CD14-positive monocyte (primary cell): ENCODE results near the gene NKAIN4. TPM values are rescaled to one million over a fixed set of nuclear protein-coding genes. Genes with fewer than 3 reads are reported as not detected.
A peak's percentile ranks its signal among the peaks of the same experiment; 100 is the strongest.

ENCODE experiments used
- DNase-seq, 3 donors: peaks; one replicate each; pipeline ENCODE4 v3.0.0-alpha.2; 2011 to 2022
- H2AFZ ChIP-seq: 2 replicates; pipeline ENCODE4 v1.6.0; 2012; ENCODE audit warnings: mild to moderate bottlenecking, low read depth, low read length, inconsistent platforms; ENCODE audit not compliant: insufficient read depth, poor library complexity, severe bottlenecking
- H3K27ac ChIP-seq, 2 donors: 1 replicate in 1 of 2; 2 replicates in 1 of 2; pipeline ENCODE4 v1.5.1; 2012 to 2013; ENCODE audit warnings: low read length in 2 of 2, control low read depth in 1 of 2, inconsistent platforms in 1 of 2, low read depth in 1 of 2, mild to moderate bottlenecking in 1 of 2
- H3K27me3 ChIP-seq, 2 donors: one replicate each; pipeline versions ENCODE4 v1.6.0 to v1.6.1; 2011 to 2013; ENCODE audit warnings: low read length in 2 of 2; ENCODE audit not compliant: control insufficient read depth in 2 of 2, insufficient read depth in 2 of 2
- H3K36me3 ChIP-seq, 2 donors: replicated peaks in 1 of 2; 1 replicate in 1 of 2; 2 replicates in 1 of 2; pipeline versions ENCODE4 v1.5.1 to v1.6.1; 2012 to 2013; ENCODE audit warnings: low read length in 2 of 2, control low read depth in 1 of 2, inconsistent platforms in 1 of 2, mild to moderate bottlenecking in 1 of 2; ENCODE audit not compliant: insufficient read depth in 2 of 2, control insufficient read depth in 1 of 2
- H3K4me1 ChIP-seq, 2 donors: 1 replicate in 1 of 2; 2 replicates in 1 of 2; pipeline versions ENCODE4 v1.5.1 to v1.6.1; 2012 to 2013; ENCODE audit warnings: low read length in 2 of 2, control low read depth in 1 of 2, inconsistent platforms in 1 of 2, mild to moderate bottlenecking in 1 of 2, moderate library complexity in 1 of 2; ENCODE audit not compliant: insufficient read depth in 2 of 2, control insufficient read depth in 1 of 2
- H3K4me2 ChIP-seq: replicated peaks from 2 replicates; pipeline ENCODE3; 2012; ENCODE audit warnings: low read length, moderate library complexity, mild to moderate bottlenecking; ENCODE audit not compliant: poor library complexity, severe bottlenecking; ENCODE audit errors: extremely low read depth
- H3K4me3 ChIP-seq, 3 experiments: fragments of 200-600 bp in 1 of 3; sonication (generic) in 1 of 3; replicated peaks in 1 of 3; 1 replicate in 2 of 3; 2 replicates in 1 of 3; pipeline ENCODE4 v1.5.1; 2011 to 2013; ENCODE audit warnings: low read length in 3 of 3, mild to moderate bottlenecking in 3 of 3, control low read depth in 2 of 3, low read depth in 2 of 3, inconsistent platforms in 1 of 3, moderate library complexity in 1 of 3
- H3K79me2 ChIP-seq: 2 replicates; pipeline ENCODE4 v1.6.0; 2012; ENCODE audit warnings: mild to moderate bottlenecking, control low read depth, inconsistent platforms, low read length, moderate library complexity; ENCODE audit not compliant: insufficient read depth
- H3K9ac ChIP-seq: 2 replicates; pipeline ENCODE4 v1.6.0; 2017; ENCODE audit warnings: low read length, mild to moderate bottlenecking; ENCODE audit not compliant: insufficient read depth, poor library complexity, severe bottlenecking
- H3K9me3 ChIP-seq, 2 donors: replicated peaks in 1 of 2; 1 replicate in 1 of 2; 2 replicates in 1 of 2; pipeline versions ENCODE4 v1.5.1 to v1.6.1; 2012 to 2013; ENCODE audit warnings: low read length in 2 of 2, control low read depth in 1 of 2; ENCODE audit not compliant: control insufficient read depth in 1 of 2, insufficient read depth in 1 of 2
- H4K20me1 ChIP-seq: 2 replicates; pipeline ENCODE4 v1.6.0; 2012; ENCODE audit warnings: mild to moderate bottlenecking, low read length, control low read depth, moderate library complexity; ENCODE audit not compliant: insufficient read depth
- H3K27ac Mint-ChIP-seq, 7 donors: one replicate each; pipeline ENCODE4 v1.8.0; 2020; ENCODE audit warnings: mild to moderate bottlenecking in 7 of 7, mixed read lengths in 7 of 7, moderate library complexity in 6 of 7, inconsistent platforms in 2 of 7
- H3K27me3 Mint-ChIP-seq, 3 donors: one replicate each; pipeline ENCODE4 v1.8.0; 2021 to 2022; ENCODE audit warnings: low read depth in 3 of 3, mild to moderate bottlenecking in 3 of 3, mixed read lengths in 3 of 3, moderate library complexity in 3 of 3, inconsistent platforms in 1 of 3
- H3K36me3 Mint-ChIP-seq, 2 donors: one replicate each; pipeline ENCODE4 v1.8.0; 2020; ENCODE audit warnings: mixed read lengths in 2 of 2, inconsistent platforms in 1 of 2, mild to moderate bottlenecking in 1 of 2
- H3K4me1 Mint-ChIP-seq: one replicate; pipeline ENCODE4 v1.8.0; 2020; ENCODE audit warnings: mild to moderate bottlenecking, mixed read lengths
- H3K4me3 Mint-ChIP-seq, 2 donors: one replicate each; pipeline ENCODE4 v1.8.0; 2020; ENCODE audit warnings: mild to moderate bottlenecking in 2 of 2, mixed read lengths in 2 of 2, moderate library complexity in 1 of 2
- H3K9me3 Mint-ChIP-seq, 7 donors: one replicate each; pipeline ENCODE4 v1.8.0; 2020 to 2022; ENCODE audit warnings: mixed read lengths in 7 of 7, mild to moderate bottlenecking in 6 of 7, moderate library complexity in 6 of 7, inconsistent platforms in 2 of 7
- WGBS: methylation state at CpG from one replicate; pipeline ENCODE4 v1.1.5; 2013; ENCODE audit warnings: missing lambda C conversion rate; ENCODE audit not compliant: insufficient coverage; 5-methylcytosine and 5-hydroxymethylcytosine counted together
- intact Hi-C, 2 donors: fragments of 100-400 bp; cut with micrococcal nuclease; formaldehyde crosslinking; loops; one replicate each; pipeline versions ENCODE4 v1.15.0 to v1.15.1; 2023
- polyA minus RNA-seq: library from RNA; depleted of rRNA, polyadenylated mRNA; stranded (reverse); fragments of >200 nt; gene quantifications from 2 replicates; pipeline ENCODE4 v1.2.3, GENCODE V29; 2012
- polyA plus RNA-seq, 3 donors: library from polyadenylated mRNA; depleted of rRNA in 1 of 3; unstranded in 2 of 3; stranded (reverse) in 1 of 3; fragments of 300-500 nt in 2 of 3; fragments of >200 nt in 1 of 3; fragmentation: Illumina TruSeq in 2 of 3; gene quantifications; 1 replicate in 2 of 3; 2 replicates in 1 of 3; pipeline ENCODE4 v1.2.3, GENCODE V29; 2012 to 2021
- total RNA-seq, 12 experiments: library from RNA in 1 of 12; stranded (reverse) in 1 of 12; fragments of 120-200 nt in 1 of 12; gene quantifications; one replicate each; pipeline ENCODE4 v1.2.4 and lab custom pipeline; 2013 to 2026; ENCODE audit warnings: mixed read lengths in 6 of 12, inconsistent platforms in 1 of 12
- TF ChIP-seq, protein P1 (sequence below): fragments of 200-600 bp; IDR thresholded peaks from one replicate; pipeline ENCODE4 v1.8.0; 2022; ENCODE audit warnings: antibody characterized with exemption, mild to moderate bottlenecking

Gene NKAIN4
- not detected for total RNA-seq (2013)
- polyA plus RNA-seq (not detected), polyA minus RNA-seq (not detected in 2 replicates), total RNA-seq (lab: John Stamatoyannopoulos, UW) (0 to 0.23 (median 0) reads per million in 11 experiments)

DNA sequence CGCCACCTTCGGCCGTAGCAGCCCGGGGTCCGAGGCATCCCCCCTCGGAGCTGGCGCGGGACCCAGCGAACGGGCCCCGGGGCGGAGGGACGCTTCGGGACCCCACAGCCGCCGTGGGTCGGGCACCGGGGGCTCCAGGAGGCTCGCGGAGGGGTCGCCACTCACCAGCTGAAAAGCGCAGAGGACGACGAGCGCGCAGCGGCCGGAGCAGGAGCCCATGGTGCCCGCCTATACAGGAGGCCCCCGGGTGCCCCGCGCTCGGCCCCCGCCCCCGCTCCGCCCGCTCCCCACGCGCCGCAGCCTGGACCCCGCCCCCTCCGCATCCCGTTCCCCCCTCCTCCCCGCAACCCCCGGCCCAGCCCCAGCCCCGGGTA is at the start of gene NKAIN4:
Gene NKAIN4, minus strand, starts transcription at position 232 of the 374 bp plus-strand sequence. Its CDS starts 13 bp downstream, at position 219.
- peak within 1 kb of the TSS in 1 of 2 donors; percentile 82 for H3K4me3 Mint-ChIP-seq
- no peak within 1 kb of the TSS for H3K27ac Mint-ChIP-seq
- DNase-seq: no peak
- peaks cover 0 to 11% of the 10 kb centered on the region in 2 donors for H3K9me3 ChIP-seq
- H3K79me2 ChIP-seq: no peaks in the 10 kb centered on the region
- no peaks in the 10 kb centered on the region for H4K20me1 ChIP-seq
- H3K4me1 Mint-ChIP-seq: no peaks in the 10 kb centered on the region
- H2AFZ ChIP-seq: no peak within 1 kb of the TSS
- no peak within 1 kb of the TSS for H3K4me2 ChIP-seq
- H3K36me3 ChIP-seq: no peaks in the 10 kb centered on the region
- peaks cover 17 to 46% of the 10 kb centered on the region in 2 donors for H3K27me3 ChIP-seq
- H3K36me3 Mint-ChIP-seq: no peaks in the 10 kb centered on the region
- no peaks in the 10 kb centered on the region for H3K4me1 ChIP-seq
- H3K9me3 Mint-ChIP-seq: peaks cover 0 to 16% (median 0%) of the 10 kb centered on the region in 7 donors
- peaks cover 52 to 67% (median 56%) of the 10 kb centered on the region in 3 donors for H3K27me3 Mint-ChIP-seq
- intact Hi-C loops: no loop called here
- H3K9ac ChIP-seq: no peak within 1 kb of the TSS
- H3K27ac ChIP-seq: no peak within 1 kb of the TSS
- TF ChIP-seq, protein P1, sequence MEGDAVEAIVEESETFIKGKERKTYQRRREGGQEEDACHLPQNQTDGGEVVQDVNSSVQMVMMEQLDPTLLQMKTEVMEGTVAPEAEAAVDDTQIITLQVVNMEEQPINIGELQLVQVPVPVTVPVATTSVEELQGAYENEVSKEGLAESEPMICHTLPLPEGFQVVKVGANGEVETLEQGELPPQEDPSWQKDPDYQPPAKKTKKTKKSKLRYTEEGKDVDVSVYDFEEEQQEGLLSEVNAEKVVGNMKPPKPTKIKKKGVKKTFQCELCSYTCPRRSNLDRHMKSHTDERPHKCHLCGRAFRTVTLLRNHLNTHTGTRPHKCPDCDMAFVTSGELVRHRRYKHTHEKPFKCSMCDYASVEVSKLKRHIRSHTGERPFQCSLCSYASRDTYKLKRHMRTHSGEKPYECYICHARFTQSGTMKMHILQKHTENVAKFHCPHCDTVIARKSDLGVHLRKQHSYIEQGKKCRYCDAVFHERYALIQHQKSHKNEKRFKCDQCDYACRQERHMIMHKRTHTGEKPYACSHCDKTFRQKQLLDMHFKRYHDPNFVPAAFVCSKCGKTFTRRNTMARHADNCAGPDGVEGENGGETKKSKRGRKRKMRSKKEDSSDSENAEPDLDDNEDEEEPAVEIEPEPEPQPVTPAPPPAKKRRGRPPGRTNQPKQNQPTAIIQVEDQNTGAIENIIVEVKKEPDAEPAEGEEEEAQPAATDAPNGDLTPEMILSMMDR: no peak
- WGBS: 2% methylated on average over 25 of the region's 46 CpGs
- H3K4me3 ChIP-seq: no peak within 1 kb of the TSS

DNA sequence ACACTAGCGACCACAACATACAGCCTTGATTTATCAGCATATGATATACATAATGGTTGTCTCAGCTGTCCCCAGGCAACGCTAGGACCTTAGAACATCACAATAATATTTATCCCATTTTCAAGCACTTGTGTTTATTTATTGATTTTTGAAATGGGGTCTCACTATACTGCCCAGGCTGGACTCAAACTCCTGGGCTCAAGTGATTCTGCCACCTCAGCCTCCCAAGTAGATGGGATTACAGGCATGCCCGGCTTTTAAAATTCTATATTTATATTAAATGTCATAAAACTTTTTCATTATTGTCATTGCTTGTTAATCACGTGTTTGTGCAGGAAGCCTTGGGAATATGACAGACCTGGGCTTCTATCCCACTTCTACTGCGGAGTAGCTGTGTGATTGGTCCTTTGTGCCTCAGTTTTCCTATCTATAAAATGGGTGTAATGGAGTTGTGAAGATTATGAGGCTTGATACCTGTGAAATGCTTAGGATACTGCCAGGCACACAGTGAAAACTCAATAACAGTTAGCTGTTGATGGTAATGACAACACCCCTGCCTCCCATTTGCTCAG is 48.9 kb upstream of the NKAIN4 start:
- no peaks in the 10 kb centered on the region for H3K36me3 Mint-ChIP-seq
- Histone ChIP-seq H3K4me2 (no peak overlapping the region), H3K27me3 (no peaks in the 10 kb centered on the region), H3K27ac (no peak overlapping the region), H3K4me1 (no peaks in the 10 kb centered on the region), H3K9ac (no peak overlapping the region), H3K36me3 (no peaks in the 10 kb centered on the region), H3K79me2 (no peaks in the 10 kb centered on the region), H3K4me3 (no peak overlapping the region), H2AFZ (no peak overlapping the region), H3K9me3 (no peaks in the 10 kb centered on the region), H4K20me1 (no peaks in the 10 kb centered on the region)
- WGBS: no CpG with 5 or more reads among the region's 5 CpGs
- no peaks in the 10 kb centered on the region for H3K4me1 Mint-ChIP-seq
- no peak overlapping the region for H3K27ac Mint-ChIP-seq
- peaks cover 4 to 11% (median 9%) of the 10 kb centered on the region in 3 donors for H3K27me3 Mint-ChIP-seq
- DNase-seq: no peak
- TF ChIP-seq, protein P1: no peak
- peaks cover 3 to 17% (median 10%) of the 10 kb centered on the region in 7 donors for H3K9me3 Mint-ChIP-seq
- H3K4me3 Mint-ChIP-seq: no peak overlapping the region
- intact Hi-C loops: no loop called here
